Middle frontal gyrus (tissue), 1 donor: Measurements from ENCODE around the gene SCML1.

Experiments used
- DNase-seq: peaks from one replicate; pipeline ENCODE4 v3.0.0-alpha.2; 2015; ENCODE audit warnings: low spot score; ENCODE audit errors: extremely low spot score

SCML1 gene

GRCh38 chrX:17788956-17789562 is 51.8 kb downstream of the SCML1 start:
- DNase-seq = no peak

- DNase-seq = no peak
These were observed 55.5 kb downstream of the SCML1 start for GRCh38 chrX:17792826-17793225.

- no peak for DNase-seq
These were observed 61.6 kb downstream of the SCML1 start for GRCh38 chrX:17798921-17799320.

- no peak for DNase-seq
These were observed 64.1 kb downstream of the SCML1 start for GRCh38 chrX:17801431-17801830.

GRCh38 chrX:17802756-17803155 is 65.5 kb downstream of the SCML1 start:
- DNase-seq = no peak

GRCh38 chrX:17803449-17803848 is 66.2 kb downstream of the SCML1 start:
- no peak for DNase-seq
